Immature natural killer cell (primary cell): ENCODE measurements around the gene LDHD. TPM values are rescaled to one million over a fixed set of nuclear protein-coding genes. Genes with fewer than 3 reads are reported as not detected.
A peak's percentile ranks its signal among the peaks of the same experiment; 100 is the strongest.
"Not testable (repeated sequence)": the region's sequence is repeated elsewhere in the genome, so short reads cannot be mapped to it uniquely, and the experiment has no call there.

Source experiments
- DNase-seq, 3 donors: peaks; one replicate each; pipeline ENCODE4 v3.0.0; 2022; ENCODE audit warnings: mixed read lengths in 1 of 3
- H3K27ac Mint-ChIP-seq, 6 donors: one replicate each; pipeline ENCODE4 v1.8.0; 2020; ENCODE audit warnings: mixed read lengths in 6 of 6, mild to moderate bottlenecking in 5 of 6, inconsistent platforms in 4 of 6, moderate library complexity in 3 of 6
- H3K27me3 Mint-ChIP-seq, 3 donors: one replicate each; pipeline ENCODE4 v1.8.0; 2020 to 2021; ENCODE audit warnings: low read depth in 3 of 3, mild to moderate bottlenecking in 3 of 3, mixed read lengths in 3 of 3, moderate library complexity in 3 of 3, inconsistent platforms in 1 of 3
- H3K36me3 Mint-ChIP-seq, 3 donors: one replicate each; pipeline ENCODE4 v1.8.0; 2020; ENCODE audit warnings: mixed read lengths in 3 of 3, inconsistent platforms in 2 of 3, mild to moderate bottlenecking in 2 of 3
- H3K4me1 Mint-ChIP-seq, 2 donors: one replicate each; pipeline ENCODE4 v1.8.0; 2020; ENCODE audit warnings: inconsistent platforms in 2 of 2, mild to moderate bottlenecking in 2 of 2, mixed read lengths in 2 of 2, moderate library complexity in 1 of 2
- H3K4me3 Mint-ChIP-seq, 5 donors: one replicate each; pipeline ENCODE4 v1.8.0; 2020; ENCODE audit warnings: mild to moderate bottlenecking in 5 of 5, mixed read lengths in 5 of 5, inconsistent platforms in 3 of 5, moderate library complexity in 3 of 5
- H3K9me3 Mint-ChIP-seq, 6 donors: one replicate each; pipeline ENCODE4 v1.8.0; 2020; ENCODE audit warnings: mild to moderate bottlenecking in 6 of 6, mixed read lengths in 6 of 6, inconsistent platforms in 4 of 6, moderate library complexity in 3 of 6
- polyA plus RNA-seq, 3 donors: library from polyadenylated mRNA; unstranded; fragments of 300-500 nt; fragmentation: Illumina TruSeq; gene quantifications; one replicate each; pipeline ENCODE4 v1.2.3, GENCODE V29; 2021

LDHD gene
- polyA plus RNA-seq, 3 donors from 2014 or later: 0.10 to 0.16 TPM; not detected in 1

DNA sequence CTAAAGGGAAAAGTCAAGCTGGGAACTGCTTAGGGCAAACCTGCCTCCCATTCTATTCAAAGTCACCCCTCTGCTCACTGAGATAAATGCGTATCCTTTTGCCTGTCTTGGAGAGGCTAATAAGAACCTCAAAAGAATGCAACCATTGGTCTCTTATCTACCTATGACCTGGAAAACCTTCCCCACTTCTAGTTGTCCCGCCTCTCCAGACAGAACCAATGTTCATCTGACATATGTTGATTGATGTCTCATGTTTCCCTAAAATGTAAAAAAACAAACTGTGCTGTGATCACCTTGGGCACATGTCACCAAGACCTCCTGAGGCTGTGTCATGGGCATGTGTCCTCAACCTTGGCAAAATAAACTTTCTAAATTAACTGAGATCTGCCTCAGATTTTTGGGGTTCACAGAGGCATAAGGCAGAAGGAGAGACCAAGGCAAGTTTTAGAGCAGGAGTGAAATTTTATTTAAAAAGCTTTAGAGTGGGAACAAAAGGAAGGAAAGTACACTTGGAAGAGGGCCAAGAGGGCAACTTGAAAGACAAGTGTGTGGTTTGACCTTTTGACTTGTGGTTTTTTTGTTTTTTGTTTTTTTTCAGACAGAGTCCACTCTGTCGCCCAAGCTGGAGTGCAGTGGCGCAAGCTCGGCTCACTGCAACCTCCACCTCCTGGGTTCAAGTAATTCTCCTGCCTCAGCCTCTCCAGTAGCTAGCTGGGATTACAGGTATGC lies 13.0 kb upstream of the LDHD start:
- H3K9me3 Mint-ChIP-seq, H3K27ac Mint-ChIP-seq, DNase-seq, H3K27me3 Mint-ChIP-seq, H3K36me3 Mint-ChIP-seq: not testable (repeated sequence)
- Mint-ChIP-seq H3K4me3 (peak overlapping the region in 1 of 5 donors; percentile 0), H3K4me1 (peaks cover 9 to 12% of the 10 kb centered on the region in 2 donors)

DNA sequence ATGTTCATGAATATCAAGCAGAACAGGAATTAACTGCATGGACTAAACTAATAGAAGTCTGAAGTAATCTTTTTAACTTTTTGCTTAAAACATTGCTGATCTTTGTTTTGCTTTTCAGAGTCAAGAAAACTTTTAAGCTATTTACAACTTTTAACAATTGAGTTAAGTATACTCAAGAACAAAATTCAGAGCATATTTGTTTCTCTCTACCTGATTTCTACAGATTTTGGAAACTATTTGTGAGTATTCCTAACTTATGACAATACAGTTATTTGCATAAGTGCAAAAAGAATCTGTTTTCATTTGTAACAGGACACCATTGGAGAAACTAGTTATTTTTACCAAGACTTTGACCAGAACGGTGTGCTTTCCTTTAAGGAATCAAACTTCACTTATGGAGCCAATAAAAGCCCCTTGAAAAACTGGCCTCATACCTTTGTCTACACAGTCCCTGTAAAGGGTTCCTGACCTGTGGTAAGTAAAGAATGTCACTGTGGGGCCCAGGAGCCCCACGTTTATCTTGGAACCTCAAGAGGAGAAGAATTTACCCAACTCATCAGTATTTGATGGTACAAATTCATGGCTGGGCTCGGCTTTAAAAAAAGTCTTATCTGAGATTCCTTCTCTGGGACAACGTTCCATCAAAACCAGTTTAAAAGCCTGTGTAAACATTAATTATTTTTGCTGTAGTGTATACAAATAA lies 11.3 kb upstream of the LDHD start:
- H3K9me3 Mint-ChIP-seq: peaks cover 0 to 6% (median 2%) of the 10 kb centered on the region in 6 donors
- peaks cover 0 to 7% (median 0%) of the 10 kb centered on the region in 3 donors for H3K36me3 Mint-ChIP-seq
- H3K27ac Mint-ChIP-seq: no peak overlapping the region
- no peak overlapping the region for H3K4me3 Mint-ChIP-seq
- H3K27me3 Mint-ChIP-seq: peaks cover 2 to 9% (median 3%) of the 10 kb centered on the region in 3 donors
- DNase-seq: no peak
- H3K4me1 Mint-ChIP-seq: peaks cover 9 to 12% of the 10 kb centered on the region in 2 donors

DNA sequence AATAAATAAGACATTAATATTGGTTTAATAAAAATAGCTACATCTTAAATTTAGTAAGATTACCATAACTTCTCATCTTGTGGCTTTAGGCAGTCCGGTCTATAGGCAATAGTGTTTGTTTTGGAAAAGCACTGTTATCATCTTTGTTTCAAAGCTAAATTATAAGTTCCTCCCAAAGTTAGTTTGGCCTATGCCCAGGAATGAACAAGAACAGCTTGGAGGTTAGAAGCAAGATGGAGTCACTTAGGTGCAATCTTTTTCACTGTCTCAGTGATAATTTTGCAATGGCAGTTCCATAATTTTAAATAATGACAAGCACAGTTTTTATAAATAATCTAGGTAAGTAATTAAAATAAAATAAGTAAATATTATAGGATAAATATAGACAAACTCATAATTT lies 6.0 kb upstream of the LDHD start:
- Mint-ChIP-seq H3K4me1 (no peaks in the 10 kb centered on the region), H3K36me3 (peaks cover 0 to 4% (median 3%) of the 10 kb centered on the region in 3 donors), H3K9me3 (peaks cover 0 to 18% (median 7%) of the 10 kb centered on the region in 6 donors), H3K4me3 (no peak overlapping the region), H3K27ac (no peak overlapping the region), H3K27me3 (peaks cover 0 to 3% (median 2%) of the 10 kb centered on the region in 3 donors)
- no peak for DNase-seq

DNA sequence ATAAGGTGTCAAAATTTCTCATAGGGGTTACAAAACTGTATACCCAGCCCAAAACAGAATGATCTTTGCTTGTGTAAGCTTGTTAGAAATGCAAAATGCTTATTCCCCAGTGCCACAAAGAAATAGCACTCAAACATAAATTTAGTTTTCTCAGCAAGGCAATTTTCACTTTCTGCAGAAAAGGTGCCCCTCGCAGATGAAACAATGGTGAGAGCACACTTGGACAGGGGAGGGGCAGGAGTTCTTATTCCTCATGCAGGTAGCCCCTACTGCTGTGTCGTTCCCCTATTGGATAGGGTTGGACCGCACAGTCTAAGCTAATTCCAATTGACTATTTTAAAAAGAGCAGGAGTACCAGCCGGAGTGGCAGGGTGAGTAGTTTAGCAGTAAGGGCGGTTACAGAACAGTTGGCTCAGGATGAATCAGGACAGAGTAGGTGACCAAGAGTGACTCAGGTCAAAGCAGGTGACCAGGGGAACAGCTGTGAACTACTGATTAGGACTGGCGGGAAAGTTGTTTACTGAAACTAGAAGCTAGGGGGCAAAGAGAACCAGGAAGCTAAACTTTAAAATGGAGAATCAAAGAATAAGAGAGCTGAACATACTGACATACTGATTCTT lies 5.5 kb upstream of the LDHD start:
- Mint-ChIP-seq H3K36me3 (peaks cover 0 to 4% (median 0%) of the 10 kb centered on the region in 3 donors), H3K4me1 (no peaks in the 10 kb centered on the region), H3K27ac (no peak overlapping the region), H3K4me3 (no peak overlapping the region), H3K27me3 (peaks cover 0 to 3% (median 2%) of the 10 kb centered on the region in 3 donors), H3K9me3 (peaks cover 0 to 18% (median 2%) of the 10 kb centered on the region in 6 donors)
- DNase-seq: no peak

DNA sequence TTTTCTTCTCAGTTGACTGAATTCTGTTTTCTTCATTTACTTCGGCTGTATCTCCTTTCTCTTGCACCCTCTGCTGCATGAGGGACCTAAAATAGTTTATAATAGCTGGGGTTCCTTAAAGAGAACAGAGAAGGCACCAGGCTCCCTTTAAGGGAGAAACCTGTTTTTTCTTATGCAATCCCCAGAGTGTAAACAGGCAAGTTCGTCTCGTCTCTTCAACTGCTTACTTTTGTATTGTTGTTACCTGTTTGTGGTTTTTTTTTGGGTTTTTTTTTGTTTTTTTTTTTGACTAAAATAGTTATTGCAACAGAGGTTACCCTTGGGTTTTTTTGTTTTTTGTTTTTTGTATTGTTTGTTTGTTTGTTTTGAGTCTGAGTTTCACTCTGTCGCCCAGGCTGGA lies 3.7 kb upstream of the LDHD start:
- peaks cover 0 to 18% (median 2%) of the 10 kb centered on the region in 6 donors for H3K9me3 Mint-ChIP-seq
- H3K4me1 Mint-ChIP-seq: no peaks in the 10 kb centered on the region
- no peak overlapping the region for H3K4me3 Mint-ChIP-seq

DNA sequence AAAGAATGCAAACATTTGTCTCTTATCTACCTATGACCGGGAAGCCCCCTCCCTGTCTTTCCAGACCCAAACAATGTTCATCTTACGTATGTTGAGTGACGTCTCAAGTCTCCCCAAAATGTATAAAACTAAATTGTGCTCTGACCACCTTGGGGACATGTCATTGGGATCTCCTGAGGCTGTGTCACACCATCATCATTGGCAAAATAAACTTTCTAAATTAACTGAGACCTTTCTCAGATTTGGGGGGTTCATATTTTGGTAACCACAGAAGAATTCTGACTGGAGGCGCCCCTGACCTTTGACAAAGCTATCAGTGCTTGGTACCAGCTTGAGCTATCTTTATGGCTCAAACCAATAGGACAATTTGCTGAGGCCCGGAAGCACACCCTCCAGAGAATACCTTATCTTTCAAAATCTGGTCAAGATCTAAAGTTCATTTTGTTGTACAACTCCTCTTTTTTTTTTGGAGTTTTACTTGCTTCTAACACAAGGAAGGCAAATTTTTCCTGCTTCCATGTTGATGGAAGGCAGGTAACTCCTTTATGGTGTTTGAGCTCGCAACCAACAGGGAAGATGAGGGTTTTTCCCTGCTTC lies 2.5 kb upstream of the LDHD start:
- no peak overlapping the region for H3K27ac Mint-ChIP-seq
- H3K36me3 Mint-ChIP-seq: peaks cover 0 to 4% (median 0%) of the 10 kb centered on the region in 3 donors
- H3K9me3 Mint-ChIP-seq: peaks cover 0 to 18% (median 2%) of the 10 kb centered on the region in 6 donors
- H3K27me3 Mint-ChIP-seq: peaks cover 0 to 3% (median 0%) of the 10 kb centered on the region in 3 donors
- no peak for DNase-seq
- no peak overlapping the region for H3K4me3 Mint-ChIP-seq
- no peaks in the 10 kb centered on the region for H3K4me1 Mint-ChIP-seq

More for the DNA sequence above, 3.7 kb upstream of the LDHD start:
- Mint-ChIP-seq H3K27ac (no peak overlapping the region), H3K36me3 (peaks cover 0 to 4% (median 0%) of the 10 kb centered on the region in 3 donors), H3K27me3 (peaks cover 0 to 3% (median 2%) of the 10 kb centered on the region in 3 donors)
- no peak for DNase-seq

DNA sequence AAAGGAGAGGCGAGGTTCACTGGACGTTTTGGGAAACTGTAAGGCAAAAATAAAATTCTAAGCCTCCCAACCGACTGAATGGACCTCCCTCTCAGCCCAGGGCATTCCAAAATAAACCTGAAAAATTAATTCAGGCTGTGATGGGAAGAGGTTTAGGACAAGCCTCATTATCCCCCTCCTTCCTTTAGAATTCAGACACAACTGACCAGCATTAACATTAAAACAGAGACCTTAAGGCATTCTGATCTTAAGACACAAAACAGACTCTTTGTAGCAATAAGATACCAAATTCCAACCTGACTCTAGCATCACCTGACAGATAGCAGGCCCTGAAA lies 298 bp upstream of the LDHD start:
- Mint-ChIP-seq H3K9me3 (peaks cover 0 to 9% (median 0%) of the 10 kb centered on the region in 6 donors), H3K4me3 (no peak overlapping the region), H3K27me3 (peaks cover 0 to 5% (median 5%) of the 10 kb centered on the region in 3 donors), H3K27ac (no peak overlapping the region), H3K4me1 (no peaks in the 10 kb centered on the region), H3K36me3 (no peaks in the 10 kb centered on the region)
- DNase-seq: no peak

DNA sequence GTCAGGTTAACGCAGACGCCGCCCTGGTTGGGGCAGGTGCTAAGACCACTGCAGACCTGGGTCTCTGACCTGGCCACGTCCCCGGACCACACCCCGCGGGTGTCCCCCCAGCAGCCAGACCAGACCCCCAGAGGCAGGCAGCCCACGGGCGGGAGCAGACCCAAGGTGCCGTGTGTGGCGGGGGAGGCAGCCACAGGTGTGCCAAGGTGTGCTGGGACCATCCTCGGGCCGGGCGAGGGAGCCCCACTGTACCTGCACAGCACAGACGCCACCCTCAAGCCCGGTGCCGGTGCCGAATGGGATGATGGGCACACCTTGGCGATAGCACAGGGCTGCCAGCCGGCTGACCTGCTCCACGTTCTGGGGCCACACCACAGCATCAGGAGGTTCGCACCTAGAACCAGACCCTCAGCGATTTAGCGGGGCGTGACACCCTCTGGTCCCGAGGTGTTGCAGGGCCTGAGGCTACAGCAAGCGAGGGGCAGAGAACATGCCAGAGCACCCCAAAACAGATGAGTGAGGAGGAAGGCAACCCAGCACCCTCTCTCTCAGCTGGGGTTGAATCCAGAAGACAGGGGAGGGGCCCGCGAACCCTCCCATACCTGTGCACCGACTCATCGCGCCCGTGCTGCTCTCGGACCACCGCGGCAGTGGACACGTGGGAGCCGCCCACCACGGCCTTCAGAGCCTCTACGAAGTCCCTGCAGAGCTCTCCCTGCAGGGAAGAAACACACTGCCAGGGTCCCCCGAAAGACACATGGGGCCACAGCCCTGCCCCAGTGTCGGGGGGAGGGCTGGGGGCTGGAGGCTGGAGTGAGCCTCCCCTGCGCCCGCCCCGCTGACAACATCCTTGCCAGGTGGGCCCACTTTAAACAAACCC lies 1.4 kb downstream of the LDHD start:
- Mint-ChIP-seq H3K9me3 (no peaks in the 10 kb centered on the region), H3K36me3 (no peaks in the 10 kb centered on the region), H3K4me1 (peaks cover 9 to 13% of the 10 kb centered on the region in 2 donors), H3K4me3 (no peak overlapping the region), H3K27ac (no peak overlapping the region), H3K27me3 (peaks cover 4 to 8% (median 5%) of the 10 kb centered on the region in 3 donors)
- no peak for DNase-seq

DNA sequence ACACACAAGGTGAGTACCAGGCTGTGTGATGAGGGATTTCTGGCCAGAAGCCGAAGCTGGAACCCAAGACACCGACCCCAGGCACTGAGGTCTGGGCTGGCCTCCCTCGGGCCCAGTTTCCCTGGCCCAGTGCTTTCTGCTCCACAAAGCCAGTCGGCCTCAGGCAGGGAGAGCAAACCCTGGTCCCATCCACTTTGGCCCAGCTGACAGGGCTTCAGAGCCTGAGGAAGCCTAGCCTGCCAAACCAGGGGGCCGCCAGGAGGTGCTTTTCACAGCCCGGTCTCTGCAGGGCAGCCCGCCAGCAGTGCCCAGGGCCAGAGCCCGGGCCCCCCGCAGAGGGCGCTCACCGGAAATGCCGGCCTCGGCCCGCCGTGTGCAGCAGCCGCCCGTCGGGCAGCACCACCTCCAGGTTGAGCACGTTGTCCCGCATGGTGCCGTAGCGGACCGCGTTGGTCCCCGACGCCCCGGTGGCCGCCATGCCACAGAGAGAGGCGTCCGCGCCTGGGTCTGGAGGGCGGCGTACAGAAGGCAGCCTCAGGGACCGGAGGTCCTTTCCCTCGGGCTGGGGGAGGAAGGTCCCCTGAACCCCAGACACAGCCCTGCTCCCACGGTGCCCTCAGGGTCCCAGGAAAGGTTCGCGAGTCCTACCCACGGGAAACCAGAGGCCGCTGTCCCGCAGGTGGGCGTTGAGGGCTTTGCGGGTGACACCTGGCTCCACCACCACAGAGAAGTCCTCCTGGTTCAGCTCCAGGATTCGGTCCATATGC lies 2.2 kb downstream of the LDHD start:
- H3K4me3 Mint-ChIP-seq: no peak overlapping the region
- peaks cover 9 to 18% of the 10 kb centered on the region in 2 donors for H3K4me1 Mint-ChIP-seq
- DNase-seq: no peak
- no peaks in the 10 kb centered on the region for H3K36me3 Mint-ChIP-seq
- no peak overlapping the region for H3K27ac Mint-ChIP-seq
- no peaks in the 10 kb centered on the region for H3K9me3 Mint-ChIP-seq
- H3K27me3 Mint-ChIP-seq: peaks cover 5 to 8% (median 5%) of the 10 kb centered on the region in 3 donors

DNA sequence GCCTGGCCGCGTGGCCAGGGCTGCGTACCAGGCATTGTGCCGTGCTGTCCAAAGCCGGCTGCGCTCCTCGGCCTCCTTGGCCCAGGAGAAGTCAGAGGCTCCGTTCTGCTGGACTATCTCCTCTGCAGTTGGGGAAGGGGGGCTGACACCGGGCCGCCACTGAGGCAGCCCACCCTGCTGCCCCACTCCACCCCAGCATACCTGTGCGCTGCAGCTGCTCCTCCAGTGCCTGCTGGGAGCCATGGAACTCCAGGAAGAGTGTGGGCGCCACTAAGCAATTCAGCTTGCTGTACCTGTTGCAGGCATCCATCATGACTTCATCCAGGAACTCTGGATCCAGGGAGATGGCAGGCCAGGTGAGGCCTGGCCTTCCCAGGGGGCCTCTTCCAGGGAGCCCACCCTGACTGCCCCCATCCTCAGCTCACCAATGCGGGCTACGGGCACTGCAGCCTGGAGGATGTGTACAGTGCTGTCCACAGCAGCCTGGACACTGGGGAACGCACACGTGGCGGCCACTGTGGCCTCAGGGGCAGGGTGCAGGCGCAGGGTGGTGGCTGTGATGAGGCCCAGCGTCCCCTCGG lies 2.9 kb downstream of the LDHD start:
- H3K4me3 Mint-ChIP-seq: no peak overlapping the region

DNA sequence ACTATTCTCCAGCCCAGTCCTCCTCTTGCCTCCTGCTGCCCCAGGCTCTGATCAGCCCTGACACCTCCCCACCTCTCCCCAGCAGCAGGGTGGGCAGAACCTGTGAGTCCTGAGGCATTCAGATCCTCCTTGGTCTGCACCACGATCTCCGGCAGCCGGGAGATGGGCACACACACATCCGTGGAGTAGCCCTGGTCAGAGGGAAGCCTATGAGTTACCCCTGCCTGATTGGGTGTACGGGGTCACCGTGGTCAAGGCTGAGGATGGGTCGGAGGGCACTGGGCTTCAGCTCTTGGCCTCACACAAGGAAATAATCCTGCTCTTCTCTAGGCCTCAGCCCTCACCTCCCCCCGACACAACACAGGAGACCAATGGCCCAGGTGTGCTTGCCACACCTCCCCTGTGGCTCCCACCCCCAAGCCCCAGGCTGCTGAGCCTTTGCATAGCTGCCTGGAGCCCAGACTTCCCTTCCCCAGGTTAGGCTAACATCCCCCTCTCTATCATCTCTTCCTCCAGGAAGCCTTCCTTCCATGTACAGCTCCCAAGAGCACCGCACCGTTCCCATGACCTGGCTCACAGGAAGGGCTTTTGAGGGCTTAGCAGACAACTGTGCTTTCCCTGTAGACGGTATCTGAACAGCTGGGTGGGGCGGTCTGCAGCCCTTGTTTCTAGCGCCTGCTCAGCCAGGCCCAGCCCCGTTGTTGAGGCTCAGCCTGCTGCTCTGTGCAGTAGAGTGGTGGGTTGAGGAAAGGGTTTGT lies 3.7 kb downstream of the LDHD start:
- H3K4me1 Mint-ChIP-seq: peaks cover 9 to 20% of the 10 kb centered on the region in 2 donors
- peak overlapping the region in 1 of 6 donors; percentile 70 for H3K27ac Mint-ChIP-seq
- peaks cover 5 to 7% (median 5%) of the 10 kb centered on the region in 3 donors for H3K27me3 Mint-ChIP-seq
- peaks cover 0 to 4% (median 0%) of the 10 kb centered on the region in 3 donors for H3K36me3 Mint-ChIP-seq
- no peak overlapping the region for H3K4me3 Mint-ChIP-seq
- H3K9me3 Mint-ChIP-seq: no peaks in the 10 kb centered on the region
- no peak for DNase-seq

More for the DNA sequence above, 2.9 kb downstream of the LDHD start:
- Mint-ChIP-seq H3K36me3 (no peaks in the 10 kb centered on the region), H3K4me1 (peaks cover 9 to 20% of the 10 kb centered on the region in 2 donors), H3K27me3 (peaks cover 5 to 7% (median 5%) of the 10 kb centered on the region in 3 donors), H3K9me3 (no peaks in the 10 kb centered on the region), H3K27ac (no peak overlapping the region)
- no peak for DNase-seq
